Measurements from ENCODE around the gene SHOX.

The SHOX gene

DNA sequence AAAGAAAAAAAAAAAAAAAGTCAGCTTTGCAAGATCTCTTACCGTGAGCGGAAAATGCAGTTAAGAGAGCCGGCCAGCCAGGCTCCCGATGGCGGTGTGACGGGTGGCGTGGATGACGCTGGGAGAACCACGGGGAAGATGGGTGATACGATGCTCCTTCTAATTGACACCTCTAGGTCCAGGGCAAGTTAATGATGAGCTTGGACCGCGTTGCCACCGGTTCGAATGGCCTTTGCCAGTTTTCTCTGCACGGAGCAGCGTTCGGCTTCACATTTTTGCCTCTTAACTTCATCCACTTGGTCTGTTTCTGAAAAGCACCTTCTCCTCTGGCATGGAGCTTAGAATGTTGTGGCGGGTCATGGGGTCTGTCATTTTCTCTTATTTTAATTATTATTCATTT, 33.2 kb downstream of the SHOX start:
- no peak overlapping the region for H3K27ac ChIP-seq
- no peak overlapping the region for H3K9ac ChIP-seq (ENCODE audit: insufficient read length)
- H3K4me3 ChIP-seq, result no peak overlapping the region
- no peaks in the 10 kb centered on the region for H3K9me3 ChIP-seq (ENCODE audit: low read depth, low read length)
- H3K36me3 ChIP-seq (ENCODE audit: insufficient read depth, low read length), result no peaks in the 10 kb centered on the region
- DNase-seq (ENCODE audit: low read depth, low spot score), result no peak
- no peak for TF ChIP-seq EZH2 (IDR thresholded peaks at IDR 0.05)
- no peak for TF ChIP-seq POLR2AphosphoS5 (IDR thresholded peaks at IDR 0.05; ENCODE audit: borderline replicate concordance, low read depth, low read length)
- TF ChIP-seq FOXP2 (optimal IDR thresholded peaks at IDR 0.05; ENCODE audit: control extremely low read depth, extremely low read length, insufficient read depth), result no peak

DNA sequence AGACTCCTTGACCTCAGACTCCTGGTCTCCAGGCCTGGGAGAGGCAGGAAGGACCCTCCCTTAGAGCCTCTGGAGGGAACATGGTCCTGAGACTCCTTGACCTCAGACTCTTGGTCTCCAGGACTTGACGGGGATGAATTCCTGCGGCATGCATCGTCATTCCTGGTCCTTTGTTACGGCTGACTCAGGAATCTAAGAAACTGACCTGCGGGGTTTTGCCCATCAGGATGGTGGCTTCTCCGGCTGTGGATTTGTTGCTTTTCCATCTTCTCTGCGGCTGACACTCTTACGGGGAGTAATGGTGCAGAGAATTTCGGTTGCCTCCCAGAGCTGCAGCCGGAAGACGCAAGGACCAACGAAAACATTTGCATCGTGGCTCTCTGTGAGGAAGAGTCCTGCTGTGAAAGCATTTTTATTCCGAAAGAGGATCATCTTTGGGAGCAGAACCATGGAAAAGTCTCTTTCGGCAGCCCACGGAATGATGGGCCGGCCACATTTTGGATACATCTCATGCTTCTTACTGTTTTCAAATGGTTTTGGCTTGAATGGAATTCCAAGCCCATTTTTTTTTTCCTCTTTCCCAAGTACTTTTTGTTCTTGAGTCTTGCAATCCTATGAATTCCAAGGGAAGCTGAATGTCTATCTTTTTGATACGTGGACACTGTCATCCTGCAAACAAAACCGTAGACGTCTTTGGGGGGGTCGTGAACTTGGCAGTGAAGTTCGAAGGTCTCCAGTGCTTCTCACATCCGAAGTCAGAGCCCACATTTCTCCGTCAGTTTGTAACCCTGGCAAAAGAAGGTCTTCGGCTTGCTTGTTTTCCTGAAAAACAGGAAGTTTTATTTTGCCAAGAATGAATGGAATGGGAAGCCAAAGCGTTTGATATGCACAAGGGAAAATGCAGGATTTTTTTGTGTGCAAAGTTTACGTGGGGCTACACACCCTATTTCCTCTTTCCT, 36.5 kb downstream of the SHOX start:
- Histone ChIP-seq H3K9me3 (ENCODE audit: low read depth, low read length) (no peaks in the 10 kb centered on the region), H3K27ac (no peak overlapping the region), H3K4me3 (no peak overlapping the region), H3K9ac (ENCODE audit: insufficient read length) (no peak overlapping the region), H3K36me3 (ENCODE audit: insufficient read depth, low read length) (no peaks in the 10 kb centered on the region)
- DNase-seq (ENCODE audit: low read depth, low spot score), result no peak
- no peak for TF ChIP-seq FOXP2 (optimal IDR thresholded peaks at IDR 0.05; ENCODE audit: control extremely low read depth, extremely low read length, insufficient read depth)
- no peak for TF ChIP-seq POLR2AphosphoS5 (IDR thresholded peaks at IDR 0.05; ENCODE audit: borderline replicate concordance, low read depth, low read length)
- TF ChIP-seq EZH2 (IDR thresholded peaks at IDR 0.05), result no peak

DNA sequence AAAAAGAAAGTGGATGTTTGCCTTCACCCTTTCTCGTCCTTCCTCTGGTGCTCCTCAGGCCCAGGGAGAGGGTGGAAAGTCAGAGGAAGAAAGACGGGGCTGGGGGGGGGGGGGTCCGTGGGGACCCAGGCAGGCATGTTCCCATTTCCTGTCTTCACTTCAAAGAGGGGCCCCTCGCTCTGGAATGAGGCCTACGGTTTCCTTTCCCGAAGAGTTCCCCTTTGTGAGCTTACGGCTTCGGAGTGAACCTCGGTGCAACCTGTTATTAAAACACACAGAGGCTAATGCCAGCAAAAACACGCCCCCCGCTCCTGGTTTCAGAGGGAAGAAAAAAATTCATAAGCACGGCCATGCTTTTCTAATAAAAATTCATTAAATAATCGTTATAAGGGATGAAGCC, 40.1 kb downstream of the SHOX start:
- Histone ChIP-seq H3K4me3 (no peak overlapping the region), H3K36me3 (ENCODE audit: insufficient read depth, low read length) (no peaks in the 10 kb centered on the region), H3K27ac (no peak overlapping the region), H3K9ac (ENCODE audit: insufficient read length) (no peak overlapping the region), H3K9me3 (ENCODE audit: low read depth, low read length) (no peaks in the 10 kb centered on the region)
- DNase-seq (ENCODE audit: low read depth, low spot score), result no peak
- TF ChIP-seq EZH2 (IDR thresholded peaks at IDR 0.05) (no peak), POLR2AphosphoS5 (IDR thresholded peaks at IDR 0.05; ENCODE audit: borderline replicate concordance, low read depth, low read length) (no peak), FOXP2 (optimal IDR thresholded peaks at IDR 0.05; ENCODE audit: control extremely low read depth, extremely low read length, insufficient read depth) (no peak)

DNA sequence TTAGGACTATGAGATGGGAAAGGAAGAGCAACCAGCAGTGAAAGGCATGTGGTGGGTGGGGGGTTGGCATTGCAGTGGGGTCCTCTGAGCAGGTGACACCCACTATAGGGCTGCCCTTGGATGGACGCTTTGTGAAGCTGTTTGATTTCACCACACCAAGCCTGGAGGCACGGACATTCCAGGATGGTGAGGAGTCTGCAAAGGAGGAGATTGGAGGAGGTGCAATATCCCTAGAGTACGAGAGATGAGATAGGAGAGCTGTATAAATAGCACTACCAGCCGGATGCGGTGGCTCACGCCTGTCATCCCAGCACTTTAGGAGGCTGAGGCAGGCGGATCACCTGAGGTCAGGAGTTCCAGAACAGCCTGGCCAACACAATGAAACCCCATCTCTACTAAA, 42.3 kb downstream of the SHOX start:
- Histone ChIP-seq H3K9ac (ENCODE audit: insufficient read length) (no peak overlapping the region), H3K36me3 (ENCODE audit: insufficient read depth, low read length) (no peaks in the 10 kb centered on the region), H3K9me3 (ENCODE audit: low read depth, low read length) (no peaks in the 10 kb centered on the region), H3K4me3 (no peak overlapping the region), H3K27ac (no peak overlapping the region)
- TF ChIP-seq FOXP2 (optimal IDR thresholded peaks at IDR 0.05; ENCODE audit: control extremely low read depth, extremely low read length, insufficient read depth), result no peak
- TF ChIP-seq EZH2 (IDR thresholded peaks at IDR 0.05), result no peak
- TF ChIP-seq POLR2AphosphoS5 (IDR thresholded peaks at IDR 0.05; ENCODE audit: borderline replicate concordance, low read depth, low read length), result no peak
- DNase-seq (ENCODE audit: low read depth, low spot score), result no peak

DNA sequence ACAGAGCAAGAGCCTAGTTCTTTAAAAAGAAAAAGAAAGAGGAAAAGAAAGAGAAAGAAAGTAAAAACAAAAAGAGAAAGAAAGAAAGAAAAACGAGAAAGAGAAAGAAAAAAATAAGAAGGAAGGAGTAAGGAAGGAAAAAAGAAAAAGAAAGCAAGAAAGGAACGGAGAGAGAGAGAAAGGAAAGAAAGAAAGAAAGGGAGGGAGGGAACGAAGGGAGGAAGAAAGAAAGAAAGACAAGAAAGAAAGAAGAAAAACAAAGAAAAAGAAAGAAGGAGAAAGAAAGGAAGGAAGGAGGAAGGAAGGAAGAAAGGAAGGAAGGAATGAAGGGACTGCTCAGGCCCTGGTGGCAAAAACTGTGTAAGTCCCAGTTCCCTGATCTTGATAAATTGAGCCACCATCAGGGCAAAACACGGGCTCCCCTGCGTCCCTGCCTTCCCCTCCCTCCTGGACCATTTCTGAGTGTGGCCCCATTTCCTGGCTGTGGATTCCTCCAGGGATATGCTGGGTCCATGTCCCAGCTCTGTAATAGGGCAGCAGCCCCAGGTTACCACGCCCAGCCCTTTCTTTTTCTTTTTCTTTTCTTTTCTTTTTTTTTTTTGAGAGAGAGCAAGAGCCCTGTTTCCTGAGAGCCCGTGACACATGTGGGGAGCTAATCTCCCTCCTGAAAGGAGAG, 44.8 kb downstream of the SHOX start:
- H3K27ac ChIP-seq, result no peak overlapping the region
- no peak for DNase-seq (ENCODE audit: low read depth, low spot score)
- H3K4me3 ChIP-seq, result no peak overlapping the region
- H3K36me3 ChIP-seq (ENCODE audit: insufficient read depth, low read length), result no peaks in the 10 kb centered on the region
- TF ChIP-seq EZH2 (IDR thresholded peaks at IDR 0.05), result no peak
- H3K9me3 ChIP-seq (ENCODE audit: low read depth, low read length), result no peaks in the 10 kb centered on the region
- no peak overlapping the region for H3K9ac ChIP-seq (ENCODE audit: insufficient read length)

DNA sequence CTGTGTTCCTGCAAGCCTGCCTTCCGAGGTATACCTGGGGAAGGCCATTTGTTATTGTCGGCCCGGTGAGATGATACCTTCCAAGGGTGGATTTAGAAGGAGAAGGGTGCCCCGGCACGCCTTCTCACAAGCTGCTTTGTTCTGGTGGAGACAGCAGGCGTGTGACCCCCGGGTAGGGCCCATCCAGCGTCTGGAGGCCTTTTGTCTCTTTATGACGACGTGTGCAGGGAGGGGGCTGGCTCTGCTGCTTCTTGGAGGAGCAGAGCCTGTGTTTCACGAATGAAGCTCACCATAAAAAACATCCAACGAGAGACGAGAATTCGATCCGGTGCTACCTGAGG, 45.3 kb downstream of the SHOX start:
- no peak for DNase-seq (ENCODE audit: low read depth, low spot score)
- TF ChIP-seq FOXP2 (optimal IDR thresholded peaks at IDR 0.05; ENCODE audit: control extremely low read depth, extremely low read length, insufficient read depth), result no peak
- TF ChIP-seq EZH2 (IDR thresholded peaks at IDR 0.05), result no peak
- TF ChIP-seq POLR2AphosphoS5 (IDR thresholded peaks at IDR 0.05; ENCODE audit: borderline replicate concordance, low read depth, low read length), result no peak
- H3K36me3 ChIP-seq (ENCODE audit: insufficient read depth, low read length), result no peaks in the 10 kb centered on the region
- H3K27ac ChIP-seq, result no peak overlapping the region
- H3K9me3 ChIP-seq (ENCODE audit: low read depth, low read length), result no peaks in the 10 kb centered on the region
- no peak overlapping the region for H3K9ac ChIP-seq (ENCODE audit: insufficient read length)
- H3K4me3 ChIP-seq, result no peak overlapping the region

DNA sequence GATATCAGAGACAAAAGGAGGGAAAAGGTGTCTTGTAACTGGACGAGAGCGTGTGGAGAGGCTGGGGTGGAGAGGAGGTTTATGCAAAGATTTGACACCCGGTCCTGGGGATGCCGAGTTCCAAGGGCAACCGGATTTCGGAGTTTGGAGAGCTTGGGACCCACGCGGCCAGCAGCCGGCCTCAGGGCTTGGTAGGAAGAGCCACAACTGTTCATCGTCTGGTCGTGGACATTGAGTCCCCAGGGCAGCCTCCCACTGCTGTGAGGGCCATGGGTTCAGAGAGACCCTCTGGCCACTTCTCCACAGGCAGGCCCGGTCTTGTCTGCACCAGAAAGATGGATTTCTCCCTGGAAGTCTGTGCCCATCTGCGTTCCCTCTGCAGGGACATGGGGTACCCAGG, 46.8 kb downstream of the SHOX start:
- Histone ChIP-seq H3K36me3 (ENCODE audit: insufficient read depth, low read length) (no peaks in the 10 kb centered on the region), H3K4me3 (no peak overlapping the region), H3K9ac (ENCODE audit: insufficient read length) (no peak overlapping the region), H3K9me3 (ENCODE audit: low read depth, low read length) (no peaks in the 10 kb centered on the region), H3K27ac (no peak overlapping the region)
- no peak for DNase-seq (ENCODE audit: low read depth, low spot score)
- TF ChIP-seq EZH2 (IDR thresholded peaks at IDR 0.05) (no peak), FOXP2 (optimal IDR thresholded peaks at IDR 0.05; ENCODE audit: control extremely low read depth, extremely low read length, insufficient read depth) (no peak), POLR2AphosphoS5 (IDR thresholded peaks at IDR 0.05; ENCODE audit: borderline replicate concordance, low read depth, low read length) (no peak)

DNA sequence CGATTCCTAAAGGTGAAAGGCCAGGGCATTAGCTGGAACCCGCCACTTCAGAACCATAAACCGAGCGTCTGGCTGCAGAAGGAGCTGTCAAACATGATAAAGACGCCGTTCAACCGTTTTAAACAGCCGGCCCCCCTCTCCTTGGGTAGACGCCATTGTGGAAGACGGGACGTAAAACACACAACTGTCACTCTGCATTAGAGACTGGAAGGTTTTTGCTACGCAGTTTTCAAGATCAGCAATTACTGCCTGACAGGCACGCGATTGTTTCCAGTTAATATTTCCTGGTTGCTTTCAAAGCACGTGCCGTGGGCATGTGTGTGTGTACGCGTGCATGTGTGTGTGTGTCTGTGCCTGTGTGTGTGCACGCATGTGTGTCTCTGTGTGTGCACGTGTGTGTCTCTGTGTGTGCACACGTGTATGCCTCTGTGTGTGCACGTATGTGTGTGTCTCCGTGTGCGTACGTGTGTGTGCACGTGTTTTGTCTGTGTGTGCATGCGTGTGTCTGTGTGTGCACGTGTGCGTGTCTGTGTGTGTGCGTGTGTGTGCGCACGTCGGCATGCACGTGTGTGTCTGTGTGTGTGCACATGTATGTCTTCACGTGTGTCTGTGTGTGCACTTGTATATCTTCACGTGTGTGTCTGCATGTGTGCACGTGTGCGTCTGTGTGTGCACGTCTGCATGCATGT, 48.8 kb downstream of the SHOX start:
- Histone ChIP-seq H3K27ac (no peak overlapping the region), H3K4me3 (no peak overlapping the region), H3K36me3 (ENCODE audit: insufficient read depth, low read length) (no peaks in the 10 kb centered on the region), H3K9me3 (ENCODE audit: low read depth, low read length) (no peaks in the 10 kb centered on the region), H3K9ac (ENCODE audit: insufficient read length) (no peak overlapping the region)
- DNase-seq (ENCODE audit: low read depth, low spot score), result no peak
- TF ChIP-seq FOXP2 (optimal IDR thresholded peaks at IDR 0.05; ENCODE audit: control extremely low read depth, extremely low read length, insufficient read depth) (no peak), POLR2AphosphoS5 (IDR thresholded peaks at IDR 0.05; ENCODE audit: borderline replicate concordance, low read depth, low read length) (no peak), EZH2 (IDR thresholded peaks at IDR 0.05) (no peak)

Measured in SK-N-MC (cell line).